ENCODE measurements around the gene RALGAPA1.
"Not testable (repeated sequence)": the region's sequence is repeated elsewhere in the genome, so short reads cannot be mapped to it uniquely, and the experiment has no call there.

Gene RALGAPA1

GRCh38 chr14:35821564-35822411 is 12.7 kb upstream of the RALGAPA1 start:
- DNase-seq (ENCODE audit: low read depth in 2 of 2) = no peak

- DNase-seq (ENCODE audit: low read depth in 2 of 2) = no peak
Measured at GRCh38 chr14:35819591-35820540, 10.8 kb upstream of the RALGAPA1 start.

GRCh38 chr14:35818346-35819115 is 9.4 kb upstream of the RALGAPA1 start:
- DNase-seq (ENCODE audit: low read depth in 2 of 2) = no peak

DNA sequence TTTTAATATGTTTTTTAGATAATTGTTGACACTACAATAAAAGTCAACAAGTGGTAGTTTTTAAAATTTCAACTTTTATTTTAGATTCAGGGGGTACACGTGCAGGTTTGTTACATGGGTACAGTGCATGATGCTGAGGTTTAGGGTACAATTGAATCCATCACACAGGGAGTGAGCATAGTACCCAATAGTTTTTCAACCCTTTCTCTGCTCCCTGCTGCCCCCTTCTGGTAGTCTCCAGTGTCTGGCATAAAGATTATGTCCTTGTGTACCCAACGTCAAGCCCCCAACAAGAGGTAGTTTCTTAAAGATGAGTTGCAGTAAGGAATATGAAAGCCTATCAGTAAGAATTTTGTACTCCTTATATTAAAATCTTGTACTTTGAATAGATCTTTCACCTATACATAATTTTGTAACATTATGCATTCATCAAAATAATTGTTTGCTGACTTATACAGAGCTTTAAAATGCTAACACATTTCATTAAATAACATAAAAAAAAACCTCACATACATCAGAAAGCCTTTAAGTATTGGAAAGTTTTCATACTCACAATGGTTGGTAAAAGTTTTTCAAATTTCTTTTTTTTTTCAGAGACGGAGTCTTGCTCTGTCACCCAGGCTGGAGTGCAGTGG is 5.4 kb upstream of the RALGAPA1 start:
- DNase-seq (ENCODE audit: low read depth in 2 of 2) = peak; percentile 54 to 78

DNA sequence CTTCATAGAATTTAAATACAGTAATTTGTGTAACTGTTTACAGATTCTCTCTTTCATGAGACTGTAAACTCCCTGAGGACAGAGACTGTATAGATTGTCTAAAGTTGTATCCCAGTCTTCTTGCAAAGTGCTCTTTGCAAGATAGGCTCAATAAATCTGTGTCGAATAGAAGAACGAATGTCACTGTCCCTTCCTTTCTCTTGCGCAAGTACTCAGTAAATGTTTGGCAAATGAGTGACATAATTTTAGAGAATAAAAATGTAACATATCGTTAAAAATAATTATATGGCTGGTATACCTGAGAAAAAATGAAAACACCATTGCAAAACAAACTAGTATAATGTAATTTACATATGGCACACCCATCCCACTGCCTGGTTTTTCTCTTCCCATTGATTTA is 1.9 kb upstream of the RALGAPA1 start:
- DNase-seq (ENCODE audit: low read depth in 2 of 2) = no peak

DNA sequence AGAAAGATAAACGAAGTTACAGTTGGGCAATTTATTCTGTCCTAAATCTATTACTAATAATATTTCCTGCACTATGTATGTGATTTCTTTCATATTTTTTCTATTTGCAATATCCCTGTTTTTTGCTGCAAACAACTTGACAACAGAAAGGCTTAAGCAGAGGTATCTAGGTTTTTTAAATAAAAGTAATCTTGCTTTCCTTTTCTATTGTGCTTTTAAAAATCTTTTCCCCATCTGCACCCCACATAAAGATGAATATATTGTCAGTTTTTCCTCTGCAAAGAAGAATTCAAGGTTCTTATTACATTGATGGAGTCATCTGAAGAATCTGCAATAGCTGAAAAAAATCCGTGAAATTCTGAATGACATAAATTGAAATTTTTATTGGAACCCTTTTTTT is 502 bp upstream of the RALGAPA1 start:
- no peak for DNase-seq (ENCODE audit: low read depth in 2 of 2)

DNA sequence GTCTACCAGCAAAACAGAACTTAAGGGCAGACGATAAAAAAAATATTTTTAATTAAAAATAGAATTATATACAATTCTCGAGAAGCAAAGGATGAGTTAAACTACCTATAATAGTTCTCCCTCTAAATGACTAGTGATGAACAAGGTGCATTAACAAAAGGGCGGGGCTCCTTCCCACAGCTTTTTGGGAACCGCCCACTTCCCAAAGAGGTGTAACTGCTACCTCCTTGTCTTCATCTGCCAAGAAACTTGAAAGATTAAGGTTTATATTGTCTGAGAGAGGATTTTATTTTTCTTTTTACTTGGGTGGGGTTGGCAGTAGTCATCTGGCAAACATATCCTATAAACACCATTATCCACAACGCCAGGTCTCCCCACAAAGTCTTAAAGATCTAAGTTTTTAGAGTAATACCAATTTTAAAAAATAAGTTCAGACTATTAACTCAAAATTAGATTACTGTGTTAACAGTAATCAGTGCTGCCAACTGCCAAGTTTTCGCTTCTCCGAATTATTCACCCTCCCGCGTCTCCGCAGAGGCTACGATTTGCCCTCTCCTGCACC is 938 bp downstream of the RALGAPA1 start:
- no peak for DNase-seq (ENCODE audit: low read depth in 2 of 2)

GRCh38 chr14:35807131-35807961 is 1.7 kb downstream of the RALGAPA1 start:
- DNase-seq (ENCODE audit: low read depth in 2 of 2) = no peak

DNA sequence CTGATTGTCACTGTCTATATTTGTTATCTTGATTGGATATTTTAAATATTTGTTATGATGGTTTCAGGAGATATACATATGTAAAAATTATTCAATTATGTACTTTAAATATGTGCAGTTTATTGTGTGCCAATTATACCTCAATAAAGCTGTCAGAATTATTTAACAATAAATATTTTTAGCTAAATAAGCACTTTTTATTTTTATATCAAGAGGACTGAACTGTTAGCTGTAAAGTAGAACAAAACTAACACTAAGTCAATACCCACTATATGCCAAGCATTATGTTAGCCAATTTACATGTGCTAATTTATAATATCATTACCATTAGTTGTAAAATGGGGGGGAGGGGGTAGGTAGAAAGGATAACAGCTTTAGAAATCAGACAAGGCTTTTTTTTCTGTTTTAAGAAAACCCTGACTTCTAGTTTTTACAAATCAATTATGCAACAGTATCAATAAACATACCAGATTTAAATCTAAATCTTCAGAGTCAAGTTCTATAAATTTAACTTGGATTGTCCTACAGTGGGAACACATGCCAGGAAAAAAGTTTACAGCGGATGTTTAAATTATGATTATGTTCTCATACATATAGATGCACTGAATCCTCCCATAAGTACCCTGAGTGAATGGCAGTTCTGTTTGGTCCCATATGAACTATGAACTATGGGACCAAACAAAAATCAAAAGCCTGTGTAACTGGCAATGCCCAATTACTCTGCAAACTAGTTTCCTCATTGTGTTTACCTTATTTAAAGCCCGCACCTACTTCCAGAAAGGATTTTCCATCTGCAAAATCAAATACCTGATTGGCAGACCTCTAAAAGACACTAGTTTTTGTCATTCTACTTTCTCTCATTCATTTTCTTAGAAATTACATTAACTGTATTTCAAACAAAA is 2.8 kb downstream of the RALGAPA1 start:
- no peak for DNase-seq (ENCODE audit: low read depth in 2 of 2)

GRCh38 chr14:35797796-35798195 is 11.3 kb downstream of the RALGAPA1 start:
- no peak for DNase-seq (ENCODE audit: low read depth in 2 of 2)

DNA sequence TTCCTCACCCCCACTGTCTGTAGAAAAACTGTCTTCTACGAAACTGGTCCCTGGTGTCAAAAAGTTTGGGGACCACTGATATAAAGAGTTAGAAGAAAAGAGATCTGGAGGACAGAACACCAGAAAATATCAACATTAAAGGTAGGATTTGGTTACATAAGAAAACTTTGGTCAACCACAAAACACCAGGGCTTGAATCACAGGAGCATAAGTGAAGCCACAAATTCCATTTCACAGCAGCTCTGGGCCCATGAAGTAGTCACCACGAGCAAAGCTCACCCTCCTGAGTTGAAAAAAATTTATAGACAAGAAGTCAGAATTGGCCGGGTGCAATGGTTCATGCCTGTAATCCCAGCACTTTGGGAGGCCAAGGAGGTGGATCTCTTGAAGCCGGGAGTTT is 19.4 kb downstream of the RALGAPA1 start:
- no peak for DNase-seq (ENCODE audit: low read depth in 2 of 2)

GRCh38 chr14:35786856-35787255 is 22.2 kb downstream of the RALGAPA1 start:
- no peak for DNase-seq (ENCODE audit: low read depth in 2 of 2)

GRCh38 chr14:35783699-35784098 is 25.4 kb downstream of the RALGAPA1 start:
- no peak for DNase-seq (ENCODE audit: low read depth in 2 of 2)

GRCh38 chr14:35779368-35779767 is 29.7 kb downstream of the RALGAPA1 start:
- DNase-seq (ENCODE audit: low read depth in 2 of 2) = no peak

- not testable (repeated sequence) for DNase-seq (ENCODE audit: low read depth in 2 of 2)
Measured at GRCh38 chr14:35777550-35777949, 31.5 kb downstream of the RALGAPA1 start.

DNA sequence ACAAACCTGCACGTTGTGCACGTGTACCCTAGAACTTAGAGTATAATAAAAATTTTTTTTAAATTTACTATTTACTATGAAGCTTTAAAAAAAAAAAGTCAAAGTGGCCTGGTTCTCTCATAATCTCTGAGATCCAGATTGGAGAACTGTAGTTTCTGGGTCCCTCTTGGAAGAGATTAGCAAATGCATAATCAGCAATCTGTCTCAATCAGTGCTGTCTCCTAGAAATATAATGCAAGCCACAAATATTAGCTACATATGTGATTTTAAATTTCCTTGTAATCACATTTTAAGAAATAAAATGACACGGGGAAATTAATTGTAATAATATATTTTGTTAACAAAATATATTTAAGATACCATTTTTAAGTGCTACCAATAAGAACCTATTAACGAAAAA is 32.3 kb downstream of the RALGAPA1 start:
- no peak for DNase-seq (ENCODE audit: low read depth in 2 of 2)

- not testable (repeated sequence) for DNase-seq (ENCODE audit: low read depth in 2 of 2)
Measured at GRCh38 chr14:35776085-35776484, 33.0 kb downstream of the RALGAPA1 start.

DNA sequence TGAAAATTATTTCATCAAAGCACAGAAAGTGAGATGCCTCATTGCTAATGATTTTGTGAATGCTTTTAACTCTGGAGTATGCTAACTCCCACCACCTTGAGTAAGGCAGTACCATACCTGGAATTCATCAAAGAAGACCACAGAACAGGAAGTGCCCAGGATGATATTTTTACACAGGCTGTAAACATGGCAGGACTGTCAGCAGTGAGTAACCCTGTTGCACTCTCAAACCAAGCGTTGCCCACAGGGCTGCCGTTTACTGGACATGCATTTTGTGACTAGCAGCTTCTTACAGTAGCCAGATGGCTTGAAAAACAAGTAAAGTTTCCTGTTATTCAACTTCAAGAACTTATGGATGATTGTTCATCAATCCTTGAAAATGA is 42.4 kb downstream of the RALGAPA1 start:
- no peak for DNase-seq (ENCODE audit: low read depth in 2 of 2)

DNA sequence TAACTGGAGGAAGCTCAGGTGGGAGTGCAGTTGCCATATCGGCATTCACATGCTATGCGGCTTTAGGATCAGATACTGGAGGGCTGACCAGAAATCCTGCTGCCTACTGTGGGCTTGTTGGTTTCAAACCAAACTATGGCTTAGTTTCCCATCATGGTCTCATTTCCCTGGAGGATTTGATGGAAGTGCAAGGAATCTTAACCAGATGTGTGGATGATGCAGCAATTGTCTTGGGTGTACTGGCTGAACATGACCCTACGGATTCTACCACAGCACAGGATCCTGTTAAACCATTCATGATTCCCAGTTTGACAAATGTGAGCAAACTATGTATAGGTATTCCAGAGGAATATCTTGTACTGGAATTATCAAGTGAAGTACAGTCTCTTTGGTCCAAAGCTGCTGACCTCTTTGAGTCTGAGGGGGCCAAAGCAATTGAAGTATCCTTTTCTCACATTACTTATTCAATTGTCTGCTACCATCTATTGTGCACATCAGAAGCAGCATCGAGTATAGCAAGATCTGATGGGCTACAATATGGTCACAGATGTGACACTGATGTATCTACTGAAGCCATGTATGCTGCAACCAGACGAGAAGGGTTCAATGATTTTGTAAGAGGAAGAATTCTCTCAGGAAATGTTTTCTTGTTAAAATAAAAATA is 42.9 kb downstream of the RALGAPA1 start:
- no peak for DNase-seq (ENCODE audit: low read depth in 2 of 2)
